ENCODE data around the gene MR1. TPM values are rescaled to one million over a fixed set of nuclear protein-coding genes. Genes with fewer than 3 reads are reported as not detected.
A peak's percentile ranks its signal among the peaks of the same experiment; 100 is the strongest.

Gene MR1
- total RNA-seq, 1 experiment from 2014 or later: 33.4 TPM

- DNase-seq (ENCODE audit: unreplicated experiment): peak; percentile 60
- no TSS peak for BruUV-seq (replicated peaks)
- peak overlapping the region; percentile 100 for H3K4me3 Mint-ChIP-seq (ENCODE audit: unreplicated experiment)
- peaks cover 74% of the 10 kb centered on the region for H3K36me3 Mint-ChIP-seq (ENCODE audit: insufficient read depth, unreplicated experiment)
- ChIA-PET POLR2A (interaction anchor here (0.5 to 38.3 kb wide), 21 partner anchors 11 to 590 kb away, joined by 3 to 1402 read pairs (median 8); partner anchors contain the start of genes ACBD6, MR1 and STX6), CTCF (interaction anchor here (0.6 to 12.1 kb wide), 22 partner anchors 8 to 335 kb away, joined by 3 to 215 read pairs (median 4); no protein-coding TSS in a partner anchor)
- no peak for TF ChIP-seq CTCF (IDR thresholded peaks at IDR 0.05; ENCODE audit: unreplicated experiment)
- H3K27ac Mint-ChIP-seq (ENCODE audit: low read depth, unreplicated experiment): peak overlapping the region; percentile 99
- no peaks in the 10 kb centered on the region for H3K27me3 Mint-ChIP-seq (ENCODE audit: insufficient read depth, unreplicated experiment)
- no peaks in the 10 kb centered on the region for H3K9me3 Mint-ChIP-seq (ENCODE audit: unreplicated experiment)
- intact Hi-C loops (cut with micrococcal nuclease): loop anchor here (1.0 kb wide), 6 partner anchors 9 to 335 kb away; no protein-coding TSS in a partner anchor
- peaks cover 51% of the 10 kb centered on the region for H3K4me1 Mint-ChIP-seq (ENCODE audit: insufficient read depth, unreplicated experiment)
These were observed 56.9 kb downstream of the MR1 start for GRCh38 chr1:181090641-181091126.

GRCh38 chr1:181091309-181092040 is 57.7 kb downstream of the MR1 start:
- Mint-ChIP-seq H3K4me1 (ENCODE audit: insufficient read depth, unreplicated experiment) (peaks cover 52% of the 10 kb centered on the region), H3K27ac (ENCODE audit: low read depth, unreplicated experiment) (peak overlapping the region; percentile 99), H3K27me3 (ENCODE audit: insufficient read depth, unreplicated experiment) (no peaks in the 10 kb centered on the region), H3K4me3 (ENCODE audit: unreplicated experiment) (peak overlapping the region; percentile 100), H3K36me3 (ENCODE audit: insufficient read depth, unreplicated experiment) (peaks cover 80% of the 10 kb centered on the region), H3K9me3 (ENCODE audit: unreplicated experiment) (no peaks in the 10 kb centered on the region)
- ChIA-PET POLR2A (interaction anchor here (0.6 to 38.3 kb wide), 17 partner anchors 11 to 1180 kb away, joined by 3 to 1402 read pairs (median 9); partner anchors contain the start of genes ACBD6, MR1 and STX6), CTCF (interaction anchor here (0.6 to 12.1 kb wide), 24 partner anchors 8 to 1703 kb away, joined by 3 to 215 read pairs (median 4); no protein-coding TSS in a partner anchor)
- BruUV-seq (replicated peaks): no TSS peak
- no peak for DNase-seq (ENCODE audit: unreplicated experiment)
- intact Hi-C loops (cut with micrococcal nuclease): no loop called here
- no peak for TF ChIP-seq CTCF (IDR thresholded peaks at IDR 0.05; ENCODE audit: unreplicated experiment)

GRCh38 chr1:181092056-181092455 is 58.3 kb downstream of the MR1 start:
- Mint-ChIP-seq H3K4me3 (ENCODE audit: unreplicated experiment) (peak overlapping the region; percentile 100), H3K27ac (ENCODE audit: low read depth, unreplicated experiment) (peak overlapping the region; percentile 99), H3K36me3 (ENCODE audit: insufficient read depth, unreplicated experiment) (peaks cover 82% of the 10 kb centered on the region), H3K9me3 (ENCODE audit: unreplicated experiment) (no peaks in the 10 kb centered on the region), H3K27me3 (ENCODE audit: insufficient read depth, unreplicated experiment) (no peaks in the 10 kb centered on the region), H3K4me1 (ENCODE audit: insufficient read depth, unreplicated experiment) (peaks cover 49% of the 10 kb centered on the region)
- ChIA-PET CTCF (interaction anchor here (0.5 to 12.1 kb wide), 17 partner anchors 7 to 577 kb away, joined by 3 to 215 read pairs (median 4); no protein-coding TSS in a partner anchor), POLR2A (interaction anchor here (0.6 to 38.3 kb wide), 8 partner anchors 12 to 161 kb away, joined by 3 to 1402 read pairs (median 134); partner anchors contain the start of genes MR1 and STX6)
- no peak for DNase-seq (ENCODE audit: unreplicated experiment)
- TF ChIP-seq CTCF (IDR thresholded peaks at IDR 0.05; ENCODE audit: unreplicated experiment): no peak
- no TSS peak for BruUV-seq (replicated peaks)
- intact Hi-C loops (cut with micrococcal nuclease): no loop called here

GRCh38 chr1:181092883-181093458 is 59.2 kb downstream of the MR1 start:
- H3K36me3 Mint-ChIP-seq (ENCODE audit: insufficient read depth, unreplicated experiment): peaks cover 79% of the 10 kb centered on the region
- no peaks in the 10 kb centered on the region for H3K9me3 Mint-ChIP-seq (ENCODE audit: unreplicated experiment)
- H3K27me3 Mint-ChIP-seq (ENCODE audit: insufficient read depth, unreplicated experiment): no peaks in the 10 kb centered on the region
- peak overlapping the region; percentile 32 for H3K27ac Mint-ChIP-seq (ENCODE audit: low read depth, unreplicated experiment)
- intact Hi-C loops (cut with micrococcal nuclease): no loop called here
- peaks cover 41% of the 10 kb centered on the region for H3K4me1 Mint-ChIP-seq (ENCODE audit: insufficient read depth, unreplicated experiment)
- no peak for DNase-seq (ENCODE audit: unreplicated experiment)
- H3K4me3 Mint-ChIP-seq (ENCODE audit: unreplicated experiment): peak overlapping the region; percentile 100
- ChIA-PET CTCF (interaction anchor here (0.6 to 12.1 kb wide), 13 partner anchors 10 to 578 kb away, joined by 3 to 215 read pairs (median 3); no protein-coding TSS in a partner anchor), POLR2A (interaction anchor here (0.6 to 38.3 kb wide), 6 partner anchors 13 to 162 kb away, joined by 3 to 1402 read pairs (median 280); partner anchors contain the start of genes MR1 and STX6)
- TF ChIP-seq CTCF (IDR thresholded peaks at IDR 0.05; ENCODE audit: unreplicated experiment): no peak
- BruUV-seq (replicated peaks): no TSS peak

All from MCF 10A (cell line).